ENCODE results near the gene HTR1E.

DNA sequence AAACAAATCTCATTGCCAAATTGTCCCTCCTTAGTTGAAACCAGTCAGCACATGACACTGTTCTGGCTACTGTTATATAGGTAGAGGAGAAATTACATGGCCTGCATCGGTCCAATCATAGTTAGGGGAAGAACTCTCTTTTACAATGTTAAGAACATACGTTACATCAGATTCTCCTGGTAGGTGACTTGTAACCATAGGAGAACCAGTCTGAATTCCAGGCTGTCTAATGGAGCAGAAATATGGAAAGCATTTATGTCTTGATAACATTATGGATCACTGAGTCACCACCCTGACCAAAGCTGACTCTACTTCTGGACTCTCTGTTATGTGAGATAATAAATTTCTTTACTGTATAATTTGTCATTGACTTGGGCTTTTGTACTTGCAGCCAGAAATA is 40.9 kb downstream of the HTR1E start:
- TF ChIP-seq, protein P1, sequence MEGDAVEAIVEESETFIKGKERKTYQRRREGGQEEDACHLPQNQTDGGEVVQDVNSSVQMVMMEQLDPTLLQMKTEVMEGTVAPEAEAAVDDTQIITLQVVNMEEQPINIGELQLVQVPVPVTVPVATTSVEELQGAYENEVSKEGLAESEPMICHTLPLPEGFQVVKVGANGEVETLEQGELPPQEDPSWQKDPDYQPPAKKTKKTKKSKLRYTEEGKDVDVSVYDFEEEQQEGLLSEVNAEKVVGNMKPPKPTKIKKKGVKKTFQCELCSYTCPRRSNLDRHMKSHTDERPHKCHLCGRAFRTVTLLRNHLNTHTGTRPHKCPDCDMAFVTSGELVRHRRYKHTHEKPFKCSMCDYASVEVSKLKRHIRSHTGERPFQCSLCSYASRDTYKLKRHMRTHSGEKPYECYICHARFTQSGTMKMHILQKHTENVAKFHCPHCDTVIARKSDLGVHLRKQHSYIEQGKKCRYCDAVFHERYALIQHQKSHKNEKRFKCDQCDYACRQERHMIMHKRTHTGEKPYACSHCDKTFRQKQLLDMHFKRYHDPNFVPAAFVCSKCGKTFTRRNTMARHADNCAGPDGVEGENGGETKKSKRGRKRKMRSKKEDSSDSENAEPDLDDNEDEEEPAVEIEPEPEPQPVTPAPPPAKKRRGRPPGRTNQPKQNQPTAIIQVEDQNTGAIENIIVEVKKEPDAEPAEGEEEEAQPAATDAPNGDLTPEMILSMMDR (IDR thresholded peaks at IDR 0.05), result no peak
- TF ChIP-seq POLR2A (IDR thresholded peaks at IDR 0.05), result no peak

Measured in heart left ventricle (tissue), 13 donors.